SK-N-SH (cell line): ENCODE data around the gene PDLIM5. TPM values are rescaled to one million over a fixed set of nuclear protein-coding genes. Genes with fewer than 3 reads are reported as not detected.

ENCODE experiments used
- CTCF ChIA-PET: fragments of 300-600, 350-600 bp; formaldehyde crosslinking; extraction: SDS; loops from one replicate; lab custom pipeline; 2021; lab: Yijun Ruan, JAX
- POLR2A ChIA-PET: fragments of 350-600 bp; sonication (Branson Sonifier 250); formaldehyde crosslinking; extraction: SDS; loops from one replicate; lab custom pipeline; 2020; ENCODE audit warnings: antibody characterized with exemption, inconsistent platforms; lab: Yijun Ruan, JAX
- DNase-seq: peaks from one replicate; pipeline ENCODE4 v3.0.0; 2012
- H2AFZ ChIP-seq: fragments of 200-600 bp; sonication (generic); 2 replicates; pipeline ENCODE4 v1.8.1; 2016; ENCODE audit warnings: antibody characterized with exemption, mild to moderate bottlenecking, low read depth
- H3F3A ChIP-seq: fragments of 200-600 bp; sonication (generic); replicated peaks from 2 replicates; pipeline ENCODE3; 2016; ENCODE audit warnings: antibody characterized with exemption, mild to moderate bottlenecking; ENCODE audit not compliant: insufficient read depth
- H3K27ac ChIP-seq, 2 experiments: fragments of 200-500 bp in 1 of 2; fragments of 200-600 bp in 1 of 2; sonication (Bioruptor generic) in 1 of 2; sonication (generic), shearing (Covaris generic) in 1 of 2; 2 replicates each; pipeline versions ENCODE4 v1.5.1 to v1.6.1; 2014 to 2016; ENCODE audit warnings: low read depth in 2 of 2, inconsistent platforms in 1 of 2, low read length in 1 of 2, mild to moderate bottlenecking in 1 of 2, mixed read lengths in 1 of 2
- H3K27me3 ChIP-seq: fragments of 200-600 bp; sonication (generic), shearing (Covaris generic); 2 replicates; pipeline ENCODE4 v1.6.1; 2016; ENCODE audit warnings: mixed run types; ENCODE audit not compliant: insufficient read depth
- H3K36me3 ChIP-seq, 2 experiments: fragments of 200-500 bp in 1 of 2; fragments of 200-600 bp in 1 of 2; sonication (Bioruptor generic) in 1 of 2; sonication (generic) in 1 of 2; replicated peaks in 1 of 2; 2 replicates each; pipeline versions ENCODE3 to v1.5.1; 2014 to 2016; ENCODE audit warnings: low read length in 1 of 2, mild to moderate bottlenecking in 1 of 2; ENCODE audit not compliant: insufficient read depth in 2 of 2, control insufficient read depth in 1 of 2
- H3K4me1 ChIP-seq, 2 experiments: fragments of 200-500 bp in 1 of 2; fragments of 200-600 bp in 1 of 2; sonication (Bioruptor generic) in 1 of 2; sonication (generic), shearing (Covaris generic) in 1 of 2; 2 replicates each; pipeline versions ENCODE4 v1.5.1 to v1.6.1; 2014 to 2016; ENCODE audit warnings: low read depth in 1 of 2, low read length in 1 of 2, mixed run types in 1 of 2; ENCODE audit not compliant: insufficient read depth in 2 of 2, control insufficient read depth in 1 of 2
- H3K4me2 ChIP-seq: fragments of 200-600 bp; sonication (generic), shearing (Covaris generic); 2 replicates; pipeline ENCODE4 v1.6.1; 2017; ENCODE audit warnings: mixed run types
- H3K4me3 ChIP-seq, 2 experiments: fragments of 200-500 bp in 1 of 2; fragments of 200-600 bp in 1 of 2; sonication (Bioruptor generic) in 1 of 2; sonication (generic), shearing (Covaris generic) in 1 of 2; 2 replicates each; pipeline versions ENCODE4 v1.5.1 to v1.8.1; 2014 to 2016; ENCODE audit warnings: low read depth in 2 of 2, inconsistent platforms in 1 of 2, low read length in 1 of 2, mild to moderate bottlenecking in 1 of 2, mixed read lengths in 1 of 2, moderate library complexity in 1 of 2
- H3K79me2 ChIP-seq: fragments of 200-600 bp; sonication (generic); 2 replicates; pipeline ENCODE4 v1.8.1; 2017; ENCODE audit warnings: mild to moderate bottlenecking; ENCODE audit not compliant: insufficient read depth
- H3K9ac ChIP-seq: fragments of 200-600 bp; sonication (generic); 2 replicates; pipeline ENCODE4 v1.6.1; 2017; ENCODE audit warnings: mixed run types
- H3K9me2 ChIP-seq: fragments of 200-600 bp; sonication (generic); 2 replicates; pipeline ENCODE4 v1.6.1; 2017; ENCODE audit warnings: mixed run types
- H3K9me3 ChIP-seq: fragments of 200-600 bp; sonication (generic); 2 replicates; pipeline ENCODE4 v1.6.1; 2017; ENCODE audit warnings: mixed run types, mild to moderate bottlenecking, moderate library complexity
- H4K20me1 ChIP-seq: fragments of 200-600 bp; sonication (generic); 2 replicates; pipeline ENCODE4 v1.6.1; 2017; ENCODE audit warnings: mild to moderate bottlenecking, mixed run types; ENCODE audit not compliant: insufficient read depth
- CHD2 ChIP-seq: fragments of 150-350 bp; IDR thresholded peaks from 2 replicates; pipeline ENCODE4 v1.6.1; 2018; ENCODE audit warnings: low read length; ENCODE audit not compliant: partially characterized antibody
- ELF1 ChIP-seq: IDR thresholded peaks from 2 replicates; pipeline ENCODE4 v1.4.0; 2012
- EP300 ChIP-seq, 2 experiments: IDR thresholded peaks; 2 replicates each; pipeline versions ENCODE4 v1.4.0 to v1.6.1; 2012; ENCODE audit warnings: borderline replicate concordance in 1 of 2, low read depth in 1 of 2, low read length in 1 of 2
- GABPA ChIP-seq: IDR thresholded peaks from 2 replicates; pipeline ENCODE4 v1.4.0; 2012; ENCODE audit warnings: low read depth, mild to moderate bottlenecking
- GATA2 ChIP-seq: sonication (generic); formaldehyde crosslinking; IDR thresholded peaks from 2 replicates; pipeline ENCODE4 v1.5.0; 2020; ENCODE audit warnings: mild to moderate bottlenecking, missing genetic modification reagents
- MEF2A ChIP-seq: IDR thresholded peaks from 2 replicates; pipeline ENCODE4 v1.4.0; 2012; ENCODE audit warnings: low read depth, borderline replicate concordance
- MXI1 ChIP-seq: IDR thresholded peaks from 2 replicates; pipeline ENCODE4 v1.6.1; 2012; ENCODE audit warnings: mild to moderate bottlenecking, low read depth, low read length, improper control_type of control experiment
- NRF1 ChIP-seq: IDR thresholded peaks from 2 replicates; pipeline ENCODE4 v1.6.1; 2012; ENCODE audit warnings: low read depth, mild to moderate bottlenecking, low read length
- RAD21 ChIP-seq: IDR thresholded peaks from 2 replicates; pipeline ENCODE4 v1.6.1; 2012; ENCODE audit warnings: mild to moderate bottlenecking, low read length
- WGBS: methylation state at CpG from one replicate; pipeline ENCODE4 v1.1.6; 2017; ENCODE audit warnings: low lambda C conversion rate; 5-methylcytosine and 5-hydroxymethylcytosine counted together
- polyA plus RNA-seq, 3 experiments: library from polyadenylated mRNA; depleted of rRNA; stranded (reverse); fragments of >200 nt; gene quantifications; 2 replicates each; pipeline ENCODE4 v1.2.3, GENCODE V29; 2012
- TF ChIP-seq, protein P1 (sequence below): IDR thresholded peaks from 2 replicates; pipeline ENCODE4 v1.6.1; 2012; ENCODE audit warnings: mild to moderate bottlenecking, low read depth, low read length, moderate library complexity
- TF ChIP-seq, protein P2 (sequence below): IDR thresholded peaks from 2 replicates; pipeline ENCODE4 v1.4.0; 2012; ENCODE audit warnings: low read depth, borderline replicate concordance
- TF ChIP-seq, protein P3 (sequence below): fragments of 200-600 bp; sonication (generic); IDR thresholded peaks from 2 replicates; pipeline ENCODE4 v1.6.1; 2017; ENCODE audit warnings: antibody characterized with exemption, mild to moderate bottlenecking, moderate library complexity

PDLIM5 gene
- polyA plus RNA-seq, 1 of the 3 experiments (the other 2 are of a cell fraction): 36.7 TPM

DNA sequence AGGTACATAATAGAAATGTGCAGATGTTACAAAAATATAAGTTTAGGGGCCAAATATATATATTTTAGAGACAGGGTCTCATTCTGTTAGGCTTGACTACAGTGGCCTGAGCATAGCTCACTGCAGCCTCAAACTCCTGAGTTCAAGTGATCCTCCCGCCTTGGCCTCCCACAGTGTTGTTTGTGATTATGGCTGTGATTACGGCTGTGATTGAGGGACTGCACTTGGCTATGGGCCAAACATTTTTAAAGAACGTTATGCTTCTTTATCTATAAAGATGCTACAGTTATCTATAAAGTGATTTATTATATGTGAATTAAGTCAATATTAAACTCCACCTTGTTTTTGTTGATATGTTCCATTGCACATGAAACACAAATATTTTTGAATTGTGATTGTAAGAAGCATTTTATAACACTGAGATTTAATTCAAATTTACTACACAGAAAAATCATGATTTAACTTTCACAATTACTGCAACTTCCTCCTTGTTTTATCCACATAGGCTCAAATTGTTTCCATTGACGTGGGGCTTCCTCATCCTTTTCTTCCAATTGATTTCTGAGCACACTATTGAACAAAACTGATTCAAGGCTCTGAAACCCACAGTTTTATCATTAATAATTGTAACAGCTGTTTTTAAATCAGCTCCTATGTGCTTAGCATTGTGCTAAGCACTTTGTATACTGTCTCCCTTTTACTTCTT, 237.6 kb downstream of the PDLIM5 start:
- no peaks in the 10 kb centered on the region for H3K36me3 ChIP-seq
- no peaks in the 10 kb centered on the region for H3K9me2 ChIP-seq
- H3K27ac ChIP-seq: no peak overlapping the region
- no peak overlapping the region for H2AFZ ChIP-seq
- no peak for TF ChIP-seq MXI1
- no peak for TF ChIP-seq GATA2 (CRISPR knock-in tag)
- no peak for TF ChIP-seq MEF2A
- no peak for TF ChIP-seq NRF1
- no peak for TF ChIP-seq RAD21
- TF ChIP-seq GABPA: no peak
- TF ChIP-seq EP300 (IDR thresholded peaks at IDR 0.05; ENCODE audit: borderline replicate concordance in 1 of 2, low read depth in 1 of 2, low read length in 1 of 2): no peak
- TF ChIP-seq CHD2: no peak
- TF ChIP-seq, protein P1, sequence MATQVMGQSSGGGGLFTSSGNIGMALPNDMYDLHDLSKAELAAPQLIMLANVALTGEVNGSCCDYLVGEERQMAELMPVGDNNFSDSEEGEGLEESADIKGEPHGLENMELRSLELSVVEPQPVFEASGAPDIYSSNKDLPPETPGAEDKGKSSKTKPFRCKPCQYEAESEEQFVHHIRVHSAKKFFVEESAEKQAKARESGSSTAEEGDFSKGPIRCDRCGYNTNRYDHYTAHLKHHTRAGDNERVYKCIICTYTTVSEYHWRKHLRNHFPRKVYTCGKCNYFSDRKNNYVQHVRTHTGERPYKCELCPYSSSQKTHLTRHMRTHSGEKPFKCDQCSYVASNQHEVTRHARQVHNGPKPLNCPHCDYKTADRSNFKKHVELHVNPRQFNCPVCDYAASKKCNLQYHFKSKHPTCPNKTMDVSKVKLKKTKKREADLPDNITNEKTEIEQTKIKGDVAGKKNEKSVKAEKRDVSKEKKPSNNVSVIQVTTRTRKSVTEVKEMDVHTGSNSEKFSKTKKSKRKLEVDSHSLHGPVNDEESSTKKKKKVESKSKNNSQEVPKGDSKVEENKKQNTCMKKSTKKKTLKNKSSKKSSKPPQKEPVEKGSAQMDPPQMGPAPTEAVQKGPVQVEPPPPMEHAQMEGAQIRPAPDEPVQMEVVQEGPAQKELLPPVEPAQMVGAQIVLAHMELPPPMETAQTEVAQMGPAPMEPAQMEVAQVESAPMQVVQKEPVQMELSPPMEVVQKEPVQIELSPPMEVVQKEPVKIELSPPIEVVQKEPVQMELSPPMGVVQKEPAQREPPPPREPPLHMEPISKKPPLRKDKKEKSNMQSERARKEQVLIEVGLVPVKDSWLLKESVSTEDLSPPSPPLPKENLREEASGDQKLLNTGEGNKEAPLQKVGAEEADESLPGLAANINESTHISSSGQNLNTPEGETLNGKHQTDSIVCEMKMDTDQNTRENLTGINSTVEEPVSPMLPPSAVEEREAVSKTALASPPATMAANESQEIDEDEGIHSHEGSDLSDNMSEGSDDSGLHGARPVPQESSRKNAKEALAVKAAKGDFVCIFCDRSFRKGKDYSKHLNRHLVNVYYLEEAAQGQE: no peak
- TF ChIP-seq, protein P2, sequence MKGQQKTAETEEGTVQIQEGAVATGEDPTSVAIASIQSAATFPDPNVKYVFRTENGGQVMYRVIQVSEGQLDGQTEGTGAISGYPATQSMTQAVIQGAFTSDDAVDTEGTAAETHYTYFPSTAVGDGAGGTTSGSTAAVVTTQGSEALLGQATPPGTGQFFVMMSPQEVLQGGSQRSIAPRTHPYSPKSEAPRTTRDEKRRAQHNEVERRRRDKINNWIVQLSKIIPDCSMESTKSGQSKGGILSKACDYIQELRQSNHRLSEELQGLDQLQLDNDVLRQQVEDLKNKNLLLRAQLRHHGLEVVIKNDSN: no peak
- no peak for TF ChIP-seq ELF1
- TF ChIP-seq, protein P3, sequence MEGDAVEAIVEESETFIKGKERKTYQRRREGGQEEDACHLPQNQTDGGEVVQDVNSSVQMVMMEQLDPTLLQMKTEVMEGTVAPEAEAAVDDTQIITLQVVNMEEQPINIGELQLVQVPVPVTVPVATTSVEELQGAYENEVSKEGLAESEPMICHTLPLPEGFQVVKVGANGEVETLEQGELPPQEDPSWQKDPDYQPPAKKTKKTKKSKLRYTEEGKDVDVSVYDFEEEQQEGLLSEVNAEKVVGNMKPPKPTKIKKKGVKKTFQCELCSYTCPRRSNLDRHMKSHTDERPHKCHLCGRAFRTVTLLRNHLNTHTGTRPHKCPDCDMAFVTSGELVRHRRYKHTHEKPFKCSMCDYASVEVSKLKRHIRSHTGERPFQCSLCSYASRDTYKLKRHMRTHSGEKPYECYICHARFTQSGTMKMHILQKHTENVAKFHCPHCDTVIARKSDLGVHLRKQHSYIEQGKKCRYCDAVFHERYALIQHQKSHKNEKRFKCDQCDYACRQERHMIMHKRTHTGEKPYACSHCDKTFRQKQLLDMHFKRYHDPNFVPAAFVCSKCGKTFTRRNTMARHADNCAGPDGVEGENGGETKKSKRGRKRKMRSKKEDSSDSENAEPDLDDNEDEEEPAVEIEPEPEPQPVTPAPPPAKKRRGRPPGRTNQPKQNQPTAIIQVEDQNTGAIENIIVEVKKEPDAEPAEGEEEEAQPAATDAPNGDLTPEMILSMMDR: no peak
- no peak overlapping the region for H3K4me2 ChIP-seq
- WGBS: 82% methylated on average over 4 of the region's 4 CpGs
- H4K20me1 ChIP-seq: no peaks in the 10 kb centered on the region
- DNase-seq: no peak
- no peaks in the 10 kb centered on the region for H3K79me2 ChIP-seq
- H3F3A ChIP-seq: no peaks in the 10 kb centered on the region
- POLR2A ChIA-PET: no interaction called here
- H3K9me3 ChIP-seq: no peaks in the 10 kb centered on the region
- H3K9ac ChIP-seq: no peak overlapping the region
- CTCF ChIA-PET: interaction anchor here (1.3 kb wide), 1 partner anchor 68 kb away, joined by 3 read pairs; no protein-coding TSS in a partner anchor
- peaks cover 0 to 2% of the 10 kb centered on the region in 2 experiments; a peak in 1 of 4 replicates for H3K4me1 ChIP-seq
- H3K4me3 ChIP-seq: no peak overlapping the region
- H3K27me3 ChIP-seq: no peaks in the 10 kb centered on the region
